Measurements from ENCODE around the gene PAN3.

PAN3 gene

DNA sequence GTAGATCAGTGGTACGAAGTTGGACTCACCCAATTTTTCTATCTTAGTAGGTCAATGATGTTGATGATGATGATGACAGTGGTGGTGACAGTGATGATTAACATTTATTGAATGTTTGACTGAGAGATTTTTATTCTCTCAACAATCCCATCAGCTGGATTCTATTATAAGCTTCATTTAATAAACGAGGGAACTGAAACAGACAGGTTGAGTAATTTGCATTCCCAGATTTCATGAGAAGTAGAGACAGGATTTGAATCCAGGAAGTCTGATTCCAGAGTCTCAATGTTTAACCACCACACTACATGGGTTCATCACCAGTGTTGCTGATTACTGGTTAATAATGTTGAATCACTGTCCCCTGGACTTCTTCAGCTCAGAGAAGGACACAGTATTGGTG lies 187.7 kb downstream of the PAN3 start:
- H3K27ac ChIP-seq: no peak overlapping the region
- no peak for TF ChIP-seq ZFX (IDR thresholded peaks at IDR 0.05; ENCODE audit: borderline replicate concordance)
- TF ChIP-seq, protein P1, sequence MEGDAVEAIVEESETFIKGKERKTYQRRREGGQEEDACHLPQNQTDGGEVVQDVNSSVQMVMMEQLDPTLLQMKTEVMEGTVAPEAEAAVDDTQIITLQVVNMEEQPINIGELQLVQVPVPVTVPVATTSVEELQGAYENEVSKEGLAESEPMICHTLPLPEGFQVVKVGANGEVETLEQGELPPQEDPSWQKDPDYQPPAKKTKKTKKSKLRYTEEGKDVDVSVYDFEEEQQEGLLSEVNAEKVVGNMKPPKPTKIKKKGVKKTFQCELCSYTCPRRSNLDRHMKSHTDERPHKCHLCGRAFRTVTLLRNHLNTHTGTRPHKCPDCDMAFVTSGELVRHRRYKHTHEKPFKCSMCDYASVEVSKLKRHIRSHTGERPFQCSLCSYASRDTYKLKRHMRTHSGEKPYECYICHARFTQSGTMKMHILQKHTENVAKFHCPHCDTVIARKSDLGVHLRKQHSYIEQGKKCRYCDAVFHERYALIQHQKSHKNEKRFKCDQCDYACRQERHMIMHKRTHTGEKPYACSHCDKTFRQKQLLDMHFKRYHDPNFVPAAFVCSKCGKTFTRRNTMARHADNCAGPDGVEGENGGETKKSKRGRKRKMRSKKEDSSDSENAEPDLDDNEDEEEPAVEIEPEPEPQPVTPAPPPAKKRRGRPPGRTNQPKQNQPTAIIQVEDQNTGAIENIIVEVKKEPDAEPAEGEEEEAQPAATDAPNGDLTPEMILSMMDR (IDR thresholded peaks at IDR 0.05): no peak

DNA sequence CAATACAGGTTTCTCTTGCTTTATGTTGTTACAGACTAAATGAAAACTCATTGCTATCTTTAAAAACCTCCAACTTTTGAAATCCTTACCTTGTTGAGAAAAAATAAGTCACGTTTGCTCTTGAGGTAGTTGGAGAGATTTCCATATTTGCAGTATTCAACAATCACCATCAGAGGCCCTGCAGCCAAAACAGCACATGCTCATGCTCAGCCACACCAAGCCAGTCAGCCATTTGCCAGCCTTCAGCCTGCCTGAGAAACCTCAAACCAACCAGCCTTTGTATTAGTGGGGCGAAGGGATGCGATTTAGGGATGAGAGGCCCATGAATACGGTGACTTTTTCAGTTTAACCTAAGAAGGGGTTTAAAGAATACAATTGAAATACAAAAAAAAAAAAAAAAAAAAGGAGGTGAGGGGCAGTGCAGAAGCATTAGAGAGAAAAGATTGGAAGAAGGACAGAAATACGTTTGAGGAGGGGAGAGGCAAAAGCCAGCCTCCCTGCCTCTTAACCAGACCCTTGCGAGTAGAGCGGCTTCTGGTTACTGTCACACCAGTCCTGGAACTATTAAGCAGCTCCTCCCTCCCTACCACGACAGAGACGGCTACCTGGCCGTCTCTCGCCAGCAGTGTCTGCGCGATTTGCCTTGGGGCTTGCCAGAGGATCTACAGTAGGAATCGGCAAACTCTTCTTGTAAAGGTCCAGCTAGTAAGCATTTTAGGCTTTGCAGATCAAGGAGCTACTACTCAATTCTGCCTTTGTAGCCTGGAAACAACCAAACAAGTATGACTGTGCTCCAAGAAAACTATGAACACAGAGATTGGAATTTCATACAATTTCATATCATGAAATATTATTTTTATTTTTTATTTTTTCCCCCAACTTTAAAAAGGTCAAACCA lies 189.3 kb downstream of the PAN3 start:
- no peak overlapping the region for H3K27ac ChIP-seq
- no peak for TF ChIP-seq ZFX (IDR thresholded peaks at IDR 0.05; ENCODE audit: borderline replicate concordance)
- TF ChIP-seq, protein P1 (IDR thresholded peaks at IDR 0.05): no peak

DNA sequence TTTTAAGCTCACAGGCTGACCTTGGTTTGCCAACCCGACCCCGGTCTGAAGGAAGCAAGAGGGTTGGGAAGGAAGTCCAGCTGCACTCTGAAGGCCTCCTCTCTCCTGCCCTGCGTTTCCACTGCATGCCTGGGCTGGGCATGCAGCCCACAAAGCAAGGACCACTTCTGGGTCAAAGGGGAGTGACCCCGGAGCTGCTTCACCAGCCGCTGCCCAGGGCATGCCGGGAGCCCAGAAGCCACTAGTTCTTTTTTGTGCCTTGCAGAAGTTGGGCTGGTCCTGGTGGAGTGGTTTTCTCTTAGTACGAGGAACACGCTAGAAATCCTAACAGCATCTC lies 189.9 kb downstream of the PAN3 start:
- no peak for TF ChIP-seq ZFX (IDR thresholded peaks at IDR 0.05; ENCODE audit: borderline replicate concordance)
- TF ChIP-seq, protein P1 (IDR thresholded peaks at IDR 0.05): no peak

DNA sequence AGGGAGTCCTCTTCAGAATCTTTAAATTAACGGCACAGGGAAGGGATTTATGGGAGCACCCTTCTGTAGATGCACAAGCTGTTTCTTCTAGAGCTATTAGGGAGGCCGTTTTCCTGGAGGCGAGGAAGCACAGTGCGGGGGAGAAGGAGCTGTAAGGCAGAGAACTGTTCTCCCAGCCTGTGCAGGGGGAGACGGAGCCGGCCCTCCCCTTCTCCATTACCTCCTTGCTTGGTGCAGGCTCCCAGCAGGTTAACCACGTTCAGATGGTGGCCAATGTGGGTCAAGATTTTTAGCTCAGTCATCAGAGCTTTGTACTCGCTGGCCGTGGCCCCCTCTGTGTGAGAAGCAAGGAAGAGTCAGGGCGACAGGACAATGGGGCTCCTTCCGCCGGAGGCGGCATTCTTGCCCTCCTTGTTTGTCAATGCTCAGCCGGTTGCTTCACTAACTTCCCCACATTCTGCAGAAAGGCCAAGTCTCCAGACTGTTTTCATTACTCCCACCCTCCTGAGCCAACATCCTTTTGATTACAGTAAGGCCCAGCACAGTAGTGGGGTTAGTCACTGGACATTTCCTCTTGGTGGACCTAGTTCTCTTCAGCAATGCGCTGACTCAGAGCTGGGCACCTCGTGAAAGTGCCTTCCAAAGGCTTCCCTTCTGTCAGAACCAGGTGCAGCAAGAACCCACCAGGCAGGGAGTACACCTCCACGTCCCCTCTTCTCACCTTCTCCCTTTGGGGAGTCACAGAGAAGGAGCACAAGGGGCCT lies 191.2 kb downstream of the PAN3 start:
- no peak for TF ChIP-seq ZFX (IDR thresholded peaks at IDR 0.05; ENCODE audit: borderline replicate concordance)
- TF ChIP-seq, protein P1 (IDR thresholded peaks at IDR 0.05): no peak
- H3K27ac ChIP-seq: no peak overlapping the region

More for the DNA sequence above, 189.9 kb downstream of the PAN3 start:
- H3K27ac ChIP-seq: no peak overlapping the region

DNA sequence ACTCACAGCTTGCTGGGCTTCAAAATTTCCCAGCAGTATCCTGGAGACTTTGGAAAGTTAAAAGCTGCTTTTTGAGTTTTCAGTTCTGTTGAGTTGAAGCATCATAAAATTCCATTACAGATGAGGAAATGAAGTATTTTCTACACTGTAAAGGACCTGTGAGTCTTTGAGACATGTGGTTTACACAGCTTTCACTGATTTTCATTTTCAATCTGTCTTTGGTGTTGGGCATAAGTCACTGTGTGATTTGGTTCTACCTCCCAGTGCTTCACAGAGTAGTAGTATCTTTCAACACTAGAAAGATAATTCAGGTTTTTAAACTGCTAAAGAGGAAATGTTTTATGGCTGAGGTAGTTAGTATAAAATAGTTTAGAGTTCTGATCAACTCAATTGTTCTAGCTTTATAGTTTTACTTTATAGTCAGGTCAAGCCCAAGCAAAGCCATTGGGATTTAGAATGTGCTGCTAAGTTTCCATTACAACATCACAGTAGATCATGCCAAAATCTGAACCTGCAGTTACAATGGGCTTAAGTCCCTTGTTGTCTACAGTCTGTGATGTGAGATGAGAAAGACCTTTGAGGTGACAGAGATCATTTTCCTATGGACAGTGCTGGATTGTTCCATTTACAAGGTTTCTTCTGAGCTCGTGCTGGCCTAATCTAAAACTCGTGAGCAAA lies 195.0 kb downstream of the PAN3 start:
- TF ChIP-seq ZFX (IDR thresholded peaks at IDR 0.05; ENCODE audit: borderline replicate concordance): no peak
- TF ChIP-seq, protein P1 (IDR thresholded peaks at IDR 0.05): no peak
- no peak overlapping the region for H3K27ac ChIP-seq

DNA sequence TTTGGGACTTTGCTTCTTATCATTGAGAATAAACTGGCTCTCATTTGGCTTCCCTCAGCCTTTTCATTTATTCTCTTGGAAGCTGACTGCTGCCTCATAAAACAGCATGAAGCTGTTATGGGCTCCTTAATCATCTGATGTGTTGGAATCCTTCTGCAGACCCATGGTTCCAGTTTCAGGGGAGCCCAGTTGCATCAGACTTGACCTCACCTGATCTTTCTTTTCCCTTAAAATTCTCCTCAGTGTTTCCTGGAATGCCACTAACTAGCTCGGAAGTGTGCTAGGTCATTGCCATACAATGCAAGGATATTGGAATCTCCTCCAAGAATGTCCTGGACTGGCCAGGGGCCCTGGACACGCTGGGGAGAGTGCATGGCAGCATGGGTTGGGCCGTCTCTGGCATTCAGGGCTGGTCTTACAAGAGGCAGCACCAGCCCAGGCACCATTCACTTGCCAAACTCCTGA lies 197.9 kb downstream of the PAN3 start:
- no peak overlapping the region for H3K27ac ChIP-seq
- no peak for TF ChIP-seq ZFX (IDR thresholded peaks at IDR 0.05; ENCODE audit: borderline replicate concordance)
- TF ChIP-seq, protein P1 (IDR thresholded peaks at IDR 0.05): no peak

All from 22Rv1 (cell line).